Vagina (tissue), 2 donors: ENCODE measurements around the gene TNFSF8. TPM values are rescaled to one million over a fixed set of nuclear protein-coding genes. Genes with fewer than 3 reads are reported as not detected.

Experiments
- DNase-seq, 2 donors: peaks; one replicate each; pipeline ENCODE4 v3.0.0-alpha.2; 2017; ENCODE audit errors: extremely low spot score in 2 of 2
- H3K27ac ChIP-seq: fragments of 200-600 bp; sonication (generic); one replicate; pipeline ENCODE4 v1.5.1; 2019
- H3K27me3 ChIP-seq: fragments of 200-600 bp; sonication (generic); one replicate; pipeline ENCODE4 v1.5.1; 2019
- H3K36me3 ChIP-seq, 2 donors: fragments of 200-600 bp; sonication (generic); one replicate each; pipeline ENCODE4 v1.5.1; 2017 to 2019
- H3K4me1 ChIP-seq: fragments of 200-600 bp; sonication (generic); one replicate; pipeline ENCODE4 v1.5.1; 2019
- H3K4me3 ChIP-seq, 2 donors: fragments of 200-600 bp; sonication (generic); 1 replicate in 1 of 2; 2 replicates in 1 of 2; pipeline ENCODE4 v1.5.1; 2016 to 2019
- H3K9me3 ChIP-seq: fragments of 200-600 bp; sonication (generic); one replicate; pipeline ENCODE4 v1.5.1; 2019
- POLR2A ChIP-seq, 2 donors: fragments of 450-650 bp; IDR thresholded peaks; one replicate each; pipeline ENCODE4 v1.6.1; 2017; ENCODE audit warnings: antibody characterized with exemption in 2 of 2, mild to moderate bottlenecking in 2 of 2, moderate library complexity in 2 of 2
- POLR2AphosphoS5 ChIP-seq, 2 donors: sonication (generic); formaldehyde crosslinking; IDR thresholded peaks; one replicate each; pipeline ENCODE4 v1.9.0; 2017; ENCODE audit warnings: antibody characterized with exemption in 2 of 2, mild to moderate bottlenecking in 2 of 2, low read depth in 1 of 2; ENCODE audit not compliant: insufficient read depth in 1 of 2
- intact Hi-C: fragments of 100-400 bp; cut with DNase I; formaldehyde crosslinking; loops from one replicate; pipeline ENCODE4 v1.15.1; 2023
- total RNA-seq: library from RNA; depleted of rRNA; stranded (reverse); fragments of >200 nt; gene quantifications from one replicate; pipeline ENCODE4 v1.2.3, GENCODE V29; 2016
- TF ChIP-seq, protein P1 (sequence below), 3 experiments: fragments of 450-650 bp in 2 of 3; fragments of 200-600 bp in 1 of 3; sonication (generic) in 1 of 3; IDR thresholded peaks; one replicate each; pipeline ENCODE4 v1.5.1; 2017 to 2019; ENCODE audit warnings: antibody characterized with exemption in 3 of 3, mild to moderate bottlenecking in 2 of 3, moderate library complexity in 2 of 3

Gene TNFSF8
- total RNA-seq, 1 donor from 2014 or later, result 4.2 TPM

DNA sequence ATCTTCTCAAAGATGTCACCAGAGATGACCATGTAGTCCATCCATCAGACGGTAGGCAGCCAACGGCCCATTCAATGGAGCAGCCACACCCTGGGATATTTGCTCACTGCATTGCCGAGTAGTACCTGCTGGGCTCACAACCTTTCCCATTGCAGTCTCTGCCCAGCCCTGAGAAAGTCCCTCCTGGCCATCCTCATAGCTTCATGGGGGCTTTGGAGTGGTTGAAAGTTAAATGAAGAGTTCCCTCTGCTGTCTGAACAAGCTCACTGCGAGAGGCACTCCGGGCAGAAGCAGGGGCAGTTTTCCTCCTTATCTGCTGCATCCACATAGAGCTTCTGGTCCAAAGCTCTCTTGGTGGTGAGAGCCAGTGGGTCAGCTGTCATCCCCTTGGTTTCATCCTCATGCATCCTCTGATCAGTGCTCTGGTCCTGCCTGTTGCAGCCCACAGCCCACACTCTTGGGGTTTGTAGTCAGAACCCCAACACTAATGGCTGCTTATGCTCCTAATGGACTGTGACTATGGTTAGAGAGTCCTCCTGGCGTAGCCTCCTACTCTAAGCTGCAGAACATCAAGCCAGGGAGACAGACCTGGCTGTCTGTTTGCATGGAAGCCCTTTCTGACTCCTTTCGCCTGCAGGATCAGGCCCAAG, 23.3 kb downstream of the TNFSF8 start:
- intact Hi-C loops, result loop anchor here (5.0 kb wide), 1 partner anchor 170 kb away; no protein-coding TSS in a partner anchor
- no peaks in the 10 kb centered on the region for H3K9me3 ChIP-seq
- TF ChIP-seq POLR2A (IDR thresholded peaks at IDR 0.05), result no peak
- TF ChIP-seq, protein P1, sequence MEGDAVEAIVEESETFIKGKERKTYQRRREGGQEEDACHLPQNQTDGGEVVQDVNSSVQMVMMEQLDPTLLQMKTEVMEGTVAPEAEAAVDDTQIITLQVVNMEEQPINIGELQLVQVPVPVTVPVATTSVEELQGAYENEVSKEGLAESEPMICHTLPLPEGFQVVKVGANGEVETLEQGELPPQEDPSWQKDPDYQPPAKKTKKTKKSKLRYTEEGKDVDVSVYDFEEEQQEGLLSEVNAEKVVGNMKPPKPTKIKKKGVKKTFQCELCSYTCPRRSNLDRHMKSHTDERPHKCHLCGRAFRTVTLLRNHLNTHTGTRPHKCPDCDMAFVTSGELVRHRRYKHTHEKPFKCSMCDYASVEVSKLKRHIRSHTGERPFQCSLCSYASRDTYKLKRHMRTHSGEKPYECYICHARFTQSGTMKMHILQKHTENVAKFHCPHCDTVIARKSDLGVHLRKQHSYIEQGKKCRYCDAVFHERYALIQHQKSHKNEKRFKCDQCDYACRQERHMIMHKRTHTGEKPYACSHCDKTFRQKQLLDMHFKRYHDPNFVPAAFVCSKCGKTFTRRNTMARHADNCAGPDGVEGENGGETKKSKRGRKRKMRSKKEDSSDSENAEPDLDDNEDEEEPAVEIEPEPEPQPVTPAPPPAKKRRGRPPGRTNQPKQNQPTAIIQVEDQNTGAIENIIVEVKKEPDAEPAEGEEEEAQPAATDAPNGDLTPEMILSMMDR (IDR thresholded peaks at IDR 0.05), result peak in 2 of 3 experiments; percentile 34 to 49
- no peak overlapping the region for H3K4me3 ChIP-seq
- no peaks in the 10 kb centered on the region for H3K36me3 ChIP-seq
- no peaks in the 10 kb centered on the region for H3K4me1 ChIP-seq
- no peak for DNase-seq
- no peak overlapping the region for H3K27ac ChIP-seq
- no peaks in the 10 kb centered on the region for H3K27me3 ChIP-seq

DNA sequence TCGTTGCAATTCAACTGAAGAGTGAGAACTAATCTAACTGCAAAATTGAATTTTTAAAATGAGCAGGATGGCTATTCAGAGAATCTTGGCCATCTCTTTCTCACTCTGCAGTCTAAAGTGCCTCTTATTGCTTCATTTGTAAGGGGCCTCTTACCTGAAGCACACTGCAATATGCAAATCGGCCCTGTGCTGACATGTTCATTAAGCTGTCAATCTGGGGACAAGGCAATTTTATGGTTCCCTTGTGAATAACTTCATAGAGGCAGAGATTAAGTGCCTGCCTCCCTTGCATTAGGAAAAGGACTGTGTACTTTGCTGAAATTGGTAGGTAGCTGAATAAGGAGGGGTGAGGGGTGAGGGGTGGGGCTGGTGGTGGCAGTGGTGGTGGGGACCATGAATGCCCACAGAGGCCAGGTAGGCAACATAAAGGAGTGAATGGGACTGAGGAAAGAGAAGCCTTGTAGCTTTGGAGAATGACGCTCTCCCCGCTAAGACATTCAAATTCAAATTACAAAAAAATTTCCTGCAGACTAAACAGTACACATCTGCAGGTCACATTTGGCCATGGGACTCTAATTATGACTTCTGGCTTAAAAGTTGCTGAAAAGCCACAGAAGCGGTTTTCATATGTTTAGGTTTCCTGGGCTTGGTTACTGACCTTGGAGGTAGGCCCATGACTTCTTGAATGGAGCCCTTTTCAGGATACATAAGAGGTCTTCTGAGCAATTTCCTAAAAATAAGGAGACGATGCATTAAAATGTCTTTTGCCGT, 25.0 kb downstream of the TNFSF8 start:
- TF ChIP-seq POLR2A (IDR thresholded peaks at IDR 0.05) (no peak), POLR2AphosphoS5 (IDR thresholded peaks at IDR 0.05; ENCODE audit: insufficient read depth in 1 of 2, low read depth in 1 of 2) (no peak)
- TF ChIP-seq, protein P1 (IDR thresholded peaks at IDR 0.05), result no peak
- no peak overlapping the region for H3K4me3 ChIP-seq
- DNase-seq, result no peak
- no peaks in the 10 kb centered on the region for H3K4me1 ChIP-seq
- no peaks in the 10 kb centered on the region for H3K27me3 ChIP-seq
- no peaks in the 10 kb centered on the region for H3K9me3 ChIP-seq
- intact Hi-C loops, result loop anchor here (5.0 kb wide), 1 partner anchor 168 kb away; no protein-coding TSS in a partner anchor
- H3K36me3 ChIP-seq, result no peaks in the 10 kb centered on the region
- no peak overlapping the region for H3K27ac ChIP-seq

DNA sequence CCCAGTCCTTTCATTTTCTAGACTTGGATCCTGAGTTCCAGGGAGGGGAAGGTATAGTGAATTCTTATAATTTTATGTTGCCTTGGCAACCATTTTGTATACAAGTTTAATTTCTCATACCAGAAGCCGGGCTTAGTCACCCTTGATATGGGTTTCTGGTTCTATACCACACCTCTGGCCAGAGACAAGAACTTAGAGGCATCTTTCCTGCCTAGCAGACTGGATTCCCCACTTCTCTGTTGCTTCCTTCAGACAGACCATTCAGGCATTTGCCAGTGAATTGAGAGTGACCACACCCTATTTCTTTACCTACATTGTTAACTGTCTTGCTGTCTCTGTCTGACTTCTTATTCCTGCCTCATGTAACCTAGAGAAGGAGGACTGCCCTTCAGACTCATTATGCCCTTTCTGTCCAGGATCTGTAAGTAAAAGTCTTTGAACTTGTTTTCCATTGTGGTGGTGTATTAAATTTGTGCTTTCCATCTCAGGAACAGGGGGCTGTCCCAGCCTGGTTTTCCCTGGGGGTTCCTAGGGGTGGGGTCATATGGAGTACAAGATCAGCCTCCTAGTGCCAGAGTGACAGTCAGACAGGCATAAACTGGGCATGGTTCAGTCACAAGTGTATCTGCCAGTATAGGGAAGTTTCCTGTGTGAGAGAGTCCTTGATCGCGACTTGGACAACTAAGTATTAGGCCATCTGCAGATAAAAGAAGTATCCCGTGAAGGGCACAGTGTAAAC, 27.4 kb downstream of the TNFSF8 start:
- H3K9me3 ChIP-seq, result no peaks in the 10 kb centered on the region
- H3K27me3 ChIP-seq, result no peaks in the 10 kb centered on the region
- no peak for TF ChIP-seq POLR2AphosphoS5 (IDR thresholded peaks at IDR 0.05; ENCODE audit: insufficient read depth in 1 of 2, low read depth in 1 of 2)
- TF ChIP-seq, protein P1 (IDR thresholded peaks at IDR 0.05), result no peak
- no peak for TF ChIP-seq POLR2A (IDR thresholded peaks at IDR 0.05)
- no peak for DNase-seq
- no peaks in the 10 kb centered on the region for H3K36me3 ChIP-seq
- H3K4me1 ChIP-seq, result no peaks in the 10 kb centered on the region
- intact Hi-C loops, result no loop called here
- no peak overlapping the region for H3K4me3 ChIP-seq
- no peak overlapping the region for H3K27ac ChIP-seq

DNA sequence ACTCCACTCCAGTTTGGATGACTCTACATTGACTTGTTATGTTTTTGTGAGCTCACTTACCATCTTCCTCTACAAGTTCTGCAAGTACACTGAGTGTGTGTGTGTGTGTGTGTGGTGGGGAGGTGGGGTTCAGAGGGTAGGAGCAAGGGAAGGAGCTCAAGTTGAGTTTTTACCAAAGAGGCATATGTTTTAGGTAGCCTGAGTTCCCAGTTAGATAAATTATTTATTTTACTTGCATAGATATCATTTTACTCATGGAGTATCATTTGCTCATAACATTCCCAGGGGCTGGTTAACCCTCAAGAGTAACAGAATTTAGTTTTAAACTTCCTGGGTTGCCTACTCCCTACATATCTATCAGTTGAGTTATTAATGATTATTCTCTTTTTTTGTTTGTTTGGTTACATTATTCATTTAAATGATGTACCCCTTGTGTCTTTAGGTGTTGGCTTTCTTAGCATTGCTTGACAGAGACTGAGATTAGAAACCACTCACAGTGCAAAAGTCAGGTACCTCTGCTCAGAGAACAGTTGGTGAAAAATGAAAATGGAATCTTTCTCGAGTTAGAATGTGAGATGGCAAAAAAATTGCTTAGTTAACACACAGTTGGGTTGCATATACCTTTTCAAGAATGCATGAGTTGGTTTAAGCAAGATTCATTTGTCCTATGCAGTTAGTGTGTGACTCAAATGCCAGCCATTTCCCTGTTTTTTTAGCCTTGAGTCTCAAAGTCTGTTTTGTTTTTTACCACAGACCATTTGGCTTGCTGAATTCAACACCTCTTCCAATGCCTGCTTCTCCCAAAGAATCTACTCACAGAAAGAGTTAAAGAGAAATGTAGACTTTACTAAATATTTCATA, 29.2 kb downstream of the TNFSF8 start:
- no peak for DNase-seq
- H3K9me3 ChIP-seq, result no peaks in the 10 kb centered on the region
- no peak overlapping the region for H3K27ac ChIP-seq
- intact Hi-C loops, result no loop called here
- no peaks in the 10 kb centered on the region for H3K27me3 ChIP-seq
- no peaks in the 10 kb centered on the region for H3K36me3 ChIP-seq
- TF ChIP-seq, protein P1 (IDR thresholded peaks at IDR 0.05), result no peak
- TF ChIP-seq POLR2AphosphoS5 (IDR thresholded peaks at IDR 0.05; ENCODE audit: insufficient read depth in 1 of 2, low read depth in 1 of 2) (no peak), POLR2A (IDR thresholded peaks at IDR 0.05) (no peak)
- H3K4me3 ChIP-seq, result no peak overlapping the region
- H3K4me1 ChIP-seq, result no peaks in the 10 kb centered on the region
